Ishikawa (cell line): ENCODE data around the gene FAIM2.

Experiments used
- CEBPB ChIP-seq: IDR thresholded peaks from 2 replicates; pipeline ENCODE4 v1.6.1; 2012
- CREB1 ChIP-seq: IDR thresholded peaks from 2 replicates; pipeline ENCODE4 v1.6.1; 2012; ENCODE audit warnings: low read depth
- EGR1 ChIP-seq: IDR thresholded peaks from 2 replicates; pipeline ENCODE4 v1.6.1; 2012
- EP300 ChIP-seq: IDR thresholded peaks from 2 replicates; pipeline ENCODE4 v1.6.1; 2012; ENCODE audit warnings: borderline replicate concordance
- FOXM1 ChIP-seq: IDR thresholded peaks from 2 replicates; pipeline ENCODE4 v1.6.1; 2012; ENCODE audit warnings: low read depth, borderline replicate concordance
- NFIC ChIP-seq: IDR thresholded peaks from 2 replicates; pipeline ENCODE4 v1.6.1; 2012
- RAD21 ChIP-seq: IDR thresholded peaks from 2 replicates; pipeline ENCODE4 v1.6.1; 2012; ENCODE audit warnings: low read depth
- TAF1 ChIP-seq: IDR thresholded peaks from 2 replicates; pipeline ENCODE4 v1.6.1; 2012; ENCODE audit warnings: low read depth, mild to moderate bottlenecking
- TCF12 ChIP-seq: IDR thresholded peaks from 2 replicates; pipeline ENCODE4 v1.6.1; 2012; ENCODE audit warnings: low read depth
- TEAD4 ChIP-seq: IDR thresholded peaks from 2 replicates; pipeline ENCODE4 v1.6.1; 2012
- USF1 ChIP-seq: IDR thresholded peaks from 2 replicates; pipeline ENCODE4 v1.6.1; 2012
- YY1 ChIP-seq: IDR thresholded peaks from 2 replicates; pipeline ENCODE4 v1.6.1; 2012; ENCODE audit warnings: low read depth
- ZBTB7A ChIP-seq: IDR thresholded peaks from 2 replicates; pipeline ENCODE4 v1.6.1; 2012; ENCODE audit warnings: low read depth
- TF ChIP-seq, protein P1 (sequence below): IDR thresholded peaks from 2 replicates; pipeline ENCODE4 v1.6.1; 2012
- TF ChIP-seq, protein P2 (sequence below): IDR thresholded peaks from 2 replicates; pipeline ENCODE4 v1.6.1; 2012; ENCODE audit warnings: low read depth, mild to moderate bottlenecking

FAIM2 gene

GRCh38 chr12:49901026-49901425 lies 2.7 kb downstream of the FAIM2 start:
- no peak for TF ChIP-seq YY1
- TF ChIP-seq FOXM1 = no peak

DNA sequence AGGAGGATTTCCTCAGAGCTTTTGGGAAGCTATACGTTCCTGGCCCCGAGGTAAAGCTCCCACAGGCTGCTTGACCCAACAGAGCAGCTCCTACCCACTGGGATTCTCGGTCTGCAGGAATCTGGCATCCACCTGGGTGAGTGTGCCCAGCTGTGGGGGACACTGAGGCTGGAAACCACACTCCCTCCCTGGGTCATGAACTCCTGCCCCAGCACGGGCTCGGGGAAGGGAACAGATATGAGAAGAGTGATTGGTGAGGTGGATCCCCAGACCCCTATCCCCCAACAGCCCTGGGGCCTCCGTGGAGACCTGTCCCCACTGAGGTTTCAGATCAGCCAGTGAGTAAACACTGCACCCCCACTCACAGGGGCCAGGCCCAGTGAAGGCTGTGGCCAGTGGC lies 3.3 kb downstream of the FAIM2 start:
- TF ChIP-seq NFIC (no peak), TAF1 (no peak), CREB1 (no peak), CEBPB (no peak), EP300 (no peak), TCF12 (no peak), ZBTB7A (no peak)
- TF ChIP-seq, protein P1, sequence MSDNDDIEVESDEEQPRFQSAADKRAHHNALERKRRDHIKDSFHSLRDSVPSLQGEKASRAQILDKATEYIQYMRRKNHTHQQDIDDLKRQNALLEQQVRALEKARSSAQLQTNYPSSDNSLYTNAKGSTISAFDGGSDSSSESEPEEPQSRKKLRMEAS = no peak

DNA sequence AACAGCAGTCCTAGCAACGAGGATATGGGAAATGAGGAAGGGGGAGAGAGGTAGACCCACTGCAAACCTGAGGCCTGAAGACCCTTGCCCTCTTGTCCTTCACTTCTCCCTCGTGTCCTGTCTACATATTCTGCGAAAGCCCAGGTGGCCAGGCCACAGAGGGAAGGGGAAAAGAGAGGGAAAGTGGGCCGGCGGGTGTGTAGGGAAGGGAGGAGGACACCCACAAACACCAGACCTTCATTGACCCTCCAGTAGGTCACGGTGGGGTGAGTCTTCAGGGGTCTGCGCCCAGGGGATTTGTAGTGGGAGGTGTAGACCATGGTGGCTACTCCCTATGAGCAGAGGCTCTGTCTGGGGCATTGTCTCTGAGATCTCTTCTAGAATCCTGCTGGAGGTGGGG lies 3.8 kb downstream of the FAIM2 start:
- TF ChIP-seq USF1 (no peak), NFIC (no peak), TCF12 (no peak), EP300 (no peak)

- no peak for TF ChIP-seq EGR1
- TF ChIP-seq CEBPB = no peak
- TF ChIP-seq EP300 = no peak
- TF ChIP-seq, protein P1 = no peak
- TF ChIP-seq RAD21 = no peak
- TF ChIP-seq, protein P2, sequence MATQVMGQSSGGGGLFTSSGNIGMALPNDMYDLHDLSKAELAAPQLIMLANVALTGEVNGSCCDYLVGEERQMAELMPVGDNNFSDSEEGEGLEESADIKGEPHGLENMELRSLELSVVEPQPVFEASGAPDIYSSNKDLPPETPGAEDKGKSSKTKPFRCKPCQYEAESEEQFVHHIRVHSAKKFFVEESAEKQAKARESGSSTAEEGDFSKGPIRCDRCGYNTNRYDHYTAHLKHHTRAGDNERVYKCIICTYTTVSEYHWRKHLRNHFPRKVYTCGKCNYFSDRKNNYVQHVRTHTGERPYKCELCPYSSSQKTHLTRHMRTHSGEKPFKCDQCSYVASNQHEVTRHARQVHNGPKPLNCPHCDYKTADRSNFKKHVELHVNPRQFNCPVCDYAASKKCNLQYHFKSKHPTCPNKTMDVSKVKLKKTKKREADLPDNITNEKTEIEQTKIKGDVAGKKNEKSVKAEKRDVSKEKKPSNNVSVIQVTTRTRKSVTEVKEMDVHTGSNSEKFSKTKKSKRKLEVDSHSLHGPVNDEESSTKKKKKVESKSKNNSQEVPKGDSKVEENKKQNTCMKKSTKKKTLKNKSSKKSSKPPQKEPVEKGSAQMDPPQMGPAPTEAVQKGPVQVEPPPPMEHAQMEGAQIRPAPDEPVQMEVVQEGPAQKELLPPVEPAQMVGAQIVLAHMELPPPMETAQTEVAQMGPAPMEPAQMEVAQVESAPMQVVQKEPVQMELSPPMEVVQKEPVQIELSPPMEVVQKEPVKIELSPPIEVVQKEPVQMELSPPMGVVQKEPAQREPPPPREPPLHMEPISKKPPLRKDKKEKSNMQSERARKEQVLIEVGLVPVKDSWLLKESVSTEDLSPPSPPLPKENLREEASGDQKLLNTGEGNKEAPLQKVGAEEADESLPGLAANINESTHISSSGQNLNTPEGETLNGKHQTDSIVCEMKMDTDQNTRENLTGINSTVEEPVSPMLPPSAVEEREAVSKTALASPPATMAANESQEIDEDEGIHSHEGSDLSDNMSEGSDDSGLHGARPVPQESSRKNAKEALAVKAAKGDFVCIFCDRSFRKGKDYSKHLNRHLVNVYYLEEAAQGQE = no peak
- no peak for TF ChIP-seq CREB1
- no peak for TF ChIP-seq TAF1
- TF ChIP-seq TCF12 = no peak
- TF ChIP-seq FOXM1 = no peak
- no peak for TF ChIP-seq ZBTB7A
Measured at GRCh38 chr12:49899286-49899843, 4.3 kb downstream of the FAIM2 start.

- TF ChIP-seq YY1 = no peak
- TF ChIP-seq, protein P2 = no peak
- no peak for TF ChIP-seq EP300
- TF ChIP-seq FOXM1 = no peak
- TF ChIP-seq NFIC = no peak
- TF ChIP-seq TCF12 = no peak
- TF ChIP-seq CREB1 = no peak
- TF ChIP-seq ZBTB7A = no peak
- TF ChIP-seq TEAD4 = no peak
- TF ChIP-seq, protein P1 = no peak
Measured at GRCh38 chr12:49897276-49897675, 6.4 kb downstream of the FAIM2 start.

DNA sequence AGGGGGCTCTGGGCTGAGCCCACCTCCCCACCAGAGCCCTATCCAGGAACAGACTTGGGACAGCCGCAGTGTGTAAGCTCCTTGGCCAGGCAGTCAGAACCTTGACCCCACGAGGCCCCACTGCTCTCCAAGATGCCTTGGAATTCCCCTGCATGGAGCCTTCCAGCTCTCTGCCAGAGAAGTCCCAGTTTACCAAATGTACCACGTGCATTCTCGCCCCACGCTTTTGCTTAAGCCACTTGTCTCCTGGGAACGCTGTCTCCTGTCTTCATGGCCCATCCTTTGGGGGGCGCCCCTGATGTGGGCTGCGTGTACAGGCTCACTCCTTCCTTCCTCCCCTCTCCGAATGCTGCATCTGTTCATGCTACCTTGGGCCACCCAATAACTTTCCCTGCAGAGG lies 7.9 kb downstream of the FAIM2 start:
- no peak for TF ChIP-seq EGR1
- TF ChIP-seq NFIC = no peak
- TF ChIP-seq ZBTB7A = no peak
- peak; percentile 5; the same call in 1 of the 2 replicates for TF ChIP-seq RAD21
- TF ChIP-seq TCF12 = no peak

DNA sequence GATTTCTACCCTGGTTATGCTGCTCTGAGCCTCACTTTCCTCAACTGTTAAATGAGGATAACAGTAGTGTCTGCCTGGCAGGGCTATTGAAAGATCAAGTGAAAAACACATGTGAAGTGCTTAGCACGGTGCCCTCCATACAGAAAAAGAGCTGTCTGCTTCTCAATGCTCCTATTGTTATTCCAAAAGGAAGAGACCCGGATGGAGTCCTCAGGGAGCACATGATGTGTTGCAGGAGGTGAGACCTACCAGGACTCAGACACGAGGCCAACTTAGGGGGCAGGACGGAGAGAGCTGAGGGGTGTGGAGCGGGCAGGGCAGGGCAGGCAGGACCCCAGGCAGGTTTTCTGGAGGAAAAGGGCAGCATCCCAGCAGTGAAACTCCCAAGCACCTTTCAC lies 8.9 kb downstream of the FAIM2 start:
- TF ChIP-seq, protein P2 = no peak
- no peak for TF ChIP-seq CREB1
- TF ChIP-seq TEAD4 = no peak
- no peak for TF ChIP-seq RAD21
- no peak for TF ChIP-seq CEBPB
- no peak for TF ChIP-seq ZBTB7A
- TF ChIP-seq YY1 = no peak
- TF ChIP-seq TAF1 = no peak
- TF ChIP-seq FOXM1 = no peak
